ACHN (cell line): ENCODE results near the gene RPP38.

Experiments used
- DNase-seq: peaks from one replicate; pipeline ENCODE4 v3.0.0-alpha.2; 2015
- in situ Hi-C: cut with HindIII; loops from 2 replicates; pipeline ENCODE4 v1.10.0; 2017; ENCODE audit warnings: low sequenced_read_pairs, low pct_ligation_motif_present, low pct_unique_long_range_greater_than_20kb

RPP38 gene

GRCh38 chr10:15097011-15097812, at the start of gene RPP38:
Gene RPP38, plus strand, starts transcription at chr10:15097355. Its CDS starts 5,960 bp downstream, at chr10:15103315.
- peak; percentile 92 for DNase-seq
- in situ Hi-C loops, result no loop called here

DNA sequence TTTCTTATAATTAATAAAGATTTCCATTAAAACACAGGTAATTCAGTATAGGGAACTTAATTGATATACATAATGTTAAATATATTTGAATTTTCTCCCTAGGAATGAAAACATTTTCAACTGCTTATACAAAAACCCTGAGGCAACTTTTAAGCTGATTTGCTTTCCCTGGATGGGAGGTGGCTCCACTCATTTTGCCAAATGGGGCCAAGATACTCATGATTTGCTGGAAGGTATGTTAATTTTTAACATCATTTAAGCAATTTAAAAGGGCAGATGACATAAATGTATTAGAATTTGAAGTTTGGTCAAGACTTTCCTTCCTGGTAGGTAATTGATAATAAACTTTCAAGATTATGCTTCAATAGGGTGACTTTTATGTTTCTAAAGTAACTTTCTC, 47.6 kb upstream of the RPP38 start:
- in situ Hi-C loops, result no loop called here

GRCh38 chr10:15052121-15052520, 45.0 kb upstream of the RPP38 start:
- DNase-seq, result no peak
- in situ Hi-C loops, result no loop called here

More for the DNA sequence above, 47.6 kb upstream of the RPP38 start:
- DNase-seq, result no peak

GRCh38 chr10:15053061-15053460, 44.1 kb upstream of the RPP38 start:
- no peak for DNase-seq
- in situ Hi-C loops, result no loop called here

DNA sequence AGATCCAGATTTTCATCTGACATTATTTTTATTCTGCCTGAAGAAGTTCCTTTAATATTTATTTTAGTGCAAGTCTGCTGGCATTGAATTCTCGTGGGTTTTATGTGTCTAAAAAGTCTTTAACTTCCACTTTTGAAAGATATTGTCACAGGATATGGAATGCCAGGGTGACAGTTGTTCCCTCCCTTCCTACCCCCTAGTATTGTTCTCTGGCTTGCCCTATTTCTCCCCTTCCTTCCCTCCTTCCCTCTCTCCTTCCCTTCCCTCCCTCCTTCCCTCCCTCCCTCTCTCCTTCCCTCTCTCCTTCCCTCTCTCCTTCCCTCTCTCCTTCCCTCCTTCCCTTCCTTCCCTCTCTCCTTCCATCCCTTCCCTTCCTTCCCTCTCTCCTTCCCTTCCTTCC, 38.5 kb upstream of the RPP38 start:
- no peak for DNase-seq
- in situ Hi-C loops, result no loop called here

DNA sequence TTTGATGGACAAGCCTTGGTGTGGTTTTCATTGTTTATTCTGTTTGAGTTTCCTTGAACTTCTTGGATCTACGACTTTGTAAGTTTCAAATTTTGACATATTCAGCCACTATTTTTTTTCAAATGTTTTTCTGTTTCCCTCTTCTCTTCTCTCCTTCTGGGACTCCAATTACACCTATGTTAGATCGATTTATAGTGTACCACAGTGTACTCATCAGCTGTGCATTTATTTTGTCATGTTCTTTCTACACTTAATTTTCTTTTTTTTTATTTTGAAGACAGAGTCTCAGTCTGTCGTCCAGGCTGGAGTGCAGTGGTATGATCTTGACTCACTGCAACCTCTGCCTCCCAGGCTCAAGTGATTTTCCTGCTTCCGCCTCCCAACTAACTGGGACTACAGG, 37.2 kb upstream of the RPP38 start:
- no peak for DNase-seq
- in situ Hi-C loops, result no loop called here

- DNase-seq, result no peak
- in situ Hi-C loops, result no loop called here
Measured at GRCh38 chr10:15060638-15061037, 36.5 kb upstream of the RPP38 start.

GRCh38 chr10:15067154-15067553, 30.0 kb upstream of the RPP38 start:
- in situ Hi-C loops, result no loop called here
- DNase-seq, result no peak

GRCh38 chr10:15068802-15069201, 28.4 kb upstream of the RPP38 start:
- in situ Hi-C loops, result no loop called here
- no peak for DNase-seq

DNA sequence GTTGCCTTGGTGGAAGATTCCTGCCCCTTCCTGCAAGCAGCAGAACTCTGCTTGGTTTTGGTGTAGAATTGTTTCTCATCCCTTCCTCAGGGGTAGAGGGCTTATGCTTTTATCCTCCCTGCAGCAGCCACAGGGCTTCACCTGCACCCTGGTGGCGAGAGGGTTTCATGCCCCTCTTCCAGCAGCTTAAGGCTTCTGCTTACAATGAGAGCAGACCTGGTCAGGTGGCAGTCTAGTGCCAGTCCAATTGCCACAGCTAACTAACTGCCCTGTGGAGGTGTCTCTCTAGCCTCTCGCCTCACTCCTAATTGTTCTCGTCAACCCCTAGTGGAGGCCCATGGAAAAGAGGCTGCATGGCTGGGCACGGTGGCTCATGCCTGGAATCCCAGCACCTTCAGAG, 27.9 kb upstream of the RPP38 start:
- no peak for DNase-seq
- in situ Hi-C loops, result no loop called here

DNA sequence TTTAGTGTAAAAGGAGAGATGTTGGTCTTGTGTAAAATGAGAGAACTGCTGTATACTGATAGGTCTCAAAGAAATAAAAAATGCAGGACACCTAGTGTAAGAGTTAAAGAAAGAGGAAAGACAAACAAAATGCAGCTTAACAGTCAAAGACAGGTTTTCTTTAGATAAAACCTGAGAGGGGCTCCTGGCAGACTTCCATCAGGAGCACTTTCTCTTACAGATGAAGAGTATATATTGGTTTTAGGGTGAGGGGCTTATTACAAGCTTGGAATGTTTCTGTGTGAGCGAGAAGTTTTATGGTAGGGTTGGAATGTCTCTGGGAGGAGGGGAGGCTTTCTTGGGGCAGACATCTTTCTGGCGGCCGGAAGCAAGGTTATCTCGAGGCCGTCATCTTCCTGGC, 24.8 kb upstream of the RPP38 start:
- no peak for DNase-seq
- in situ Hi-C loops, result no loop called here

DNA sequence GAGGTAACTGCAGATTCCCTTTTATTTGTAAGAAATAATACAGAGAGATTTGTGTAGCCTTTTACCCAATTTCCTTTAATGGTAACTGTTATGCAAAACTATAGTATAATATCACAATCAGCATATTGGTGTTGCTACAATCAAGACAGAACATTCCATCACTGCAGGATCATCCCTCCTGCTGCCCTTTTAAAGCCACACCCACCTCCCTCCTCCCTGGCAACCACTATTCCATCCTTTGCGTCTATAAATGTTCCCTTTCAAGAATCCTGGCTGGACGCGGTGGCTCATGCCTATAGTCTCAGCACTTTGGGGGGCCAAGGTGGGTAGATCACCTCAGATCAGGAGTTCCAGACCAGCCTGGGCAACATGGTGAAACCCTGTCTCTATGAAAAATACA, 21.7 kb upstream of the RPP38 start:
- no peak for DNase-seq
- in situ Hi-C loops, result no loop called here

GRCh38 chr10:15083674-15084501, 13.3 kb upstream of the RPP38 start:
- DNase-seq, result no peak
- in situ Hi-C loops, result no loop called here

DNA sequence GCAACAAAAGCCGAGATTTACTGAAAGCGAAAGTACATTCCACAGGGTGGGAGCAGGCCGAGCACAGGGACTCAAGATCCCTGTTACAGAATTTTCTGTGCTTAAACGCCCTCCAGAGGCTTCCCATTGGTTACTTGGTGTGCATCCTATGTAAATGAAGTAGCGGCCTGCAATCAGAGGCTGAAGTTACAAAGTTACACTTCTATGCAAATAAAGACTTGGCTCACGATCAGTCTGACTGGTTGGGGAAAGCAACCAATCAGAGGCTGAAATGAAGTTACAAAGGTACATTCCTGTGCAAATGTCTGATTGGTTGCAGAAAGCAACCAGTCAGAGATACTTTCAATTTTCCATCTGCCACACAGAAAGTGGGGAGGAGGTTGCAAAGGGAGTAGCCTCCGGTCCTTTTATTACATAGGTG, 12.6 kb upstream of the RPP38 start:
- peak; percentile 98 for DNase-seq
- in situ Hi-C loops, result no loop called here

- in situ Hi-C loops, result no loop called here
- DNase-seq, result peak; percentile 83
Measured at GRCh38 chr10:15088428-15089261, 8.5 kb upstream of the RPP38 start, which contains the start of gene ACBD7. Gene ACBD7, minus strand, starts transcription at chr10:15088776. Its CDS starts 48 bp downstream, at chr10:15088728.

GRCh38 chr10:15091418-15091817, 5.7 kb upstream of the RPP38 start:
- in situ Hi-C loops, result no loop called here
- DNase-seq, result no peak

DNA sequence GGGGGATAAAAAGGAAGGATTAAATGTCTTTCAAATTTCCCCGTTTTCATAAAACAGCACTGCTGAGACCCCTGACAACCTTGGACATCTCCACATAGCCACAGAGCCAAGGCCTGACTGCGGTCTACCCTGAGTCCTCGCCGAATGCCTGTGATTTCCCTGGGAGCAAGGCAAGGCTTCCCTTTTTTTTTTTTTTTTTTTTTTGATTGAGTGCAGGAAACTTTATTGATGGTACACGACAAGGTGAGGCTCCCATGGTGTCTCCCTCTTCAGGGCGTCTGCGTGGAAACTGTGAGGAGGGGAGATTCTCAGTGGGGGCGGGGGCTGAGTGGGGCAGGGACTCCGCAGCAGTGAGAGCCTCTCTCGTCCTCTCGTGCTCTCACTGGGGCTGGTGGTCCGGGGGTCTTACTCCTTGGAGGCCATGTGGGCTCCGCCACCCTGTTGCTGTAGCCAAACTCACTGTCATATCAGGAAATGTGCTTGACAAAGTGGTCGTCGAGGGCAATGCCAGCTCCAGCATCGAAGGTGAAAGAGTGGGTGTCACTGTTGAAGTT, 4.2 kb upstream of the RPP38 start:
- in situ Hi-C loops, result no loop called here
- DNase-seq, result no peak

- DNase-seq, result no peak
- in situ Hi-C loops, result no loop called here
Measured at GRCh38 chr10:15096661-15097010, 519 bp upstream of the RPP38 start.

DNA sequence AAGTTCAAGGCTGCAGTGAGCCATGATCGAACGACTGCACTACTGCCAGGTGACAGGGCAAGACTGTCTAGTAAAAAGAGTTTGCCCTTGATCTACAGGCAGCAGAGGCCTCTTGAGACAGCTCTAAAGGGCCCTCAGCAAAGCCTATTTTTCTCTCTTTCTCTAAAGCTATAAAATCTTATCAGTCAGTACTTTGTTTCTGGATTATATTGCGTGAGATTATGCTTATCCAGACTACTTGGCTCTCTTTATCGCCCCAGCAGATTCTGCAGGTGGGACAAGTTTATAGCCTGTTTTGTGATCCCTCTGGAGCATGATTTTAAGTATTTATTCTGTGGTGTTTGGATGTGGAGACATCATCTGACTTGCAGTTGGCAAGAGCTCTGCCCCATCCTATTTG, 2.7 kb downstream of the RPP38 start:
- in situ Hi-C loops, result no loop called here
- DNase-seq, result no peak
